K562 (cell line): ENCODE results near the gene RBP3. TPM values are rescaled to one million over a fixed set of nuclear protein-coding genes. Genes with fewer than 3 reads are reported as not detected.

Experiments
- DNMT1 ChIP-seq: fragments of 450-650 bp; IDR thresholded peaks from 2 replicates; pipeline ENCODE4 v1.6.1; 2016; ENCODE audit warnings: antibody characterized with exemption, mild to moderate bottlenecking
- FOSL1 ChIP-seq: fragments of 200-800 bp; sonication (Bioruptor generic); conservative IDR thresholded peaks from 2 replicates; pipeline ENCODE4 v1.6.1; 2016; ENCODE audit warnings: missing genetic modification characterization, missing compliant biosample characterization
- JUN ChIP-seq, 2 experiments: sonication (generic) in 1 of 2; formaldehyde crosslinking in 1 of 2; IDR thresholded peaks; 2 replicates each; pipeline versions ENCODE4 v1.6.1 to v1.8.0; 2012 to 2022; ENCODE audit warnings: borderline replicate concordance in 2 of 2, mild to moderate bottlenecking in 2 of 2, improper control_type of control experiment in 1 of 2, low read depth in 1 of 2, low read length in 1 of 2, missing genetic modification reagents in 1 of 2
- NFE2 ChIP-seq: IDR thresholded peaks from 2 replicates; pipeline ENCODE4 v1.6.1; 2014; ENCODE audit warnings: antibody characterized with exemption, low read depth
- PYGO2 ChIP-seq: fragments of 450-650 bp; IDR thresholded peaks from 2 replicates; pipeline ENCODE4 v1.6.1; 2016; ENCODE audit warnings: mild to moderate bottlenecking, missing genetic modification characterization, moderate library complexity, missing compliant biosample characterization
- polyA plus RNA-seq, 8 experiments: library from polyadenylated mRNA; depleted of rRNA in 4 of 8; stranded (reverse) in 5 of 8; unstranded in 3 of 8; fragments of >200 nt; fragmentation: Nextera tagmentation in 2 of 8; fragmentation: Illumina TruSeq in 1 of 8; extraction: Ambion mirVana in 2 of 8; extraction: Trizol in 1 of 8; gene quantifications; 2 replicates each; pipeline versions ENCODE4 v1.2.1 to v1.2.3, GENCODE V29; 2011 to 2014; ENCODE audit warnings: inconsistent platforms in 1 of 8, missing spikeins in 1 of 8
- total RNA-seq, 7 experiments: library from RNA; depleted of rRNA in 6 of 7; stranded (reverse); fragments of >200 nt in 6 of 7; fragmentation: Illumina TruSeq in 2 of 7; extraction: Trizol in 2 of 7; gene quantifications; 2 replicates each; pipeline versions ENCODE4 v1.2.1 to v1.2.3, GENCODE V29; 2011 to 2021; ENCODE audit warnings: low replicate concordance in 1 of 7
- TF ChIP-seq, protein P1 (sequence below): fragments of 200-800 bp; sonication (Bioruptor generic); IDR thresholded peaks from 2 replicates; pipeline ENCODE4 v1.6.1; 2016; ENCODE audit warnings: missing genetic modification characterization, missing compliant biosample characterization
- TF ChIP-seq, protein P2 (sequence below): fragments of 250-450 bp; sonication (Bioruptor Pico); IDR thresholded peaks from 2 replicates; pipeline ENCODE4 v1.5.0; 2021; ENCODE audit warnings: mild to moderate bottlenecking, moderate library complexity
- TF ChIP-seq, protein P3 (sequence below): sonication (generic); IDR thresholded peaks from 2 replicates; pipeline ENCODE4 v1.6.1; 2016

The RBP3 gene
- total and polyA plus RNA-seq, 9 of the 15 experiments (the other 6 are each of a cell fraction or from before 2014, with no cell fraction given) = not detected

DNA sequence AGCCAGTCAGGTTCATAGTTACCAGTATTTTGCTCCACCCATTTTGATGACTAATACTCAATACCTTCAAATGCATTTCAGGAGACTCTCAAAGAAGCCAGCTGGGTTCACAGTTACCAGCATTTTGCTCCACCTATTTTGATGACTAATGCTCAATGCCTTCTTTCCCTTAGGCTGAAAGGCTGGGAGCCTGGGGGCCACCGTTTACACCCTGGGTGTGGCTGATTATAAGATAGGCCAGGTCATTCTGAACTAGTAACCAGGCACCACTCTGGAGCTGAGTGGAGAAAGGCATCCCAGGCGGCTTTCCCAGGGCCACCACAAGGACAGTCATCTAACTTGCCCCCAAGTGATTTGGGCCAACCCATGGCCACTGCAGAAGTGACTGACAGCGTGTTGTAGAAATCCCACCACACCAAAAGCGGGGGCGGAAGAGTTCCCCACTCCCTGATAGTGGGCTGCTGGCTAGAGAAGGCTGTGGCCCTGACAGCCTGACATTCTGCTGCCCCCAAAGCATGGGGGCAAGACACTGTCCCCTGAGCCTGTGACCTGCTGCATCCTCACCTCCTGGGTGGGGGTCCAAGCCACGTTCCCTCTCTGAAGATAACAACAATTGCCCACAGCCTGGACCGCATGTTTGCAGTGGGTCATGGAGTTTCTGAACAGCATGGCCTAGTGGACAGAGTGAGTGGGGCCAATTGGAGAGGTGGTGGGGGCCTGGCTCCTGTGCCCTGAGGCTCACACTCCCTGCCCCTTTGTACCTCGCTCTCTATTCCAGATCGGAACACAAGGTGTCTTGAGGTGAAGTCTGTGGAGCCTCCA, 58.9 kb downstream of the RBP3 start (continued):
- TF ChIP-seq, protein P1, sequence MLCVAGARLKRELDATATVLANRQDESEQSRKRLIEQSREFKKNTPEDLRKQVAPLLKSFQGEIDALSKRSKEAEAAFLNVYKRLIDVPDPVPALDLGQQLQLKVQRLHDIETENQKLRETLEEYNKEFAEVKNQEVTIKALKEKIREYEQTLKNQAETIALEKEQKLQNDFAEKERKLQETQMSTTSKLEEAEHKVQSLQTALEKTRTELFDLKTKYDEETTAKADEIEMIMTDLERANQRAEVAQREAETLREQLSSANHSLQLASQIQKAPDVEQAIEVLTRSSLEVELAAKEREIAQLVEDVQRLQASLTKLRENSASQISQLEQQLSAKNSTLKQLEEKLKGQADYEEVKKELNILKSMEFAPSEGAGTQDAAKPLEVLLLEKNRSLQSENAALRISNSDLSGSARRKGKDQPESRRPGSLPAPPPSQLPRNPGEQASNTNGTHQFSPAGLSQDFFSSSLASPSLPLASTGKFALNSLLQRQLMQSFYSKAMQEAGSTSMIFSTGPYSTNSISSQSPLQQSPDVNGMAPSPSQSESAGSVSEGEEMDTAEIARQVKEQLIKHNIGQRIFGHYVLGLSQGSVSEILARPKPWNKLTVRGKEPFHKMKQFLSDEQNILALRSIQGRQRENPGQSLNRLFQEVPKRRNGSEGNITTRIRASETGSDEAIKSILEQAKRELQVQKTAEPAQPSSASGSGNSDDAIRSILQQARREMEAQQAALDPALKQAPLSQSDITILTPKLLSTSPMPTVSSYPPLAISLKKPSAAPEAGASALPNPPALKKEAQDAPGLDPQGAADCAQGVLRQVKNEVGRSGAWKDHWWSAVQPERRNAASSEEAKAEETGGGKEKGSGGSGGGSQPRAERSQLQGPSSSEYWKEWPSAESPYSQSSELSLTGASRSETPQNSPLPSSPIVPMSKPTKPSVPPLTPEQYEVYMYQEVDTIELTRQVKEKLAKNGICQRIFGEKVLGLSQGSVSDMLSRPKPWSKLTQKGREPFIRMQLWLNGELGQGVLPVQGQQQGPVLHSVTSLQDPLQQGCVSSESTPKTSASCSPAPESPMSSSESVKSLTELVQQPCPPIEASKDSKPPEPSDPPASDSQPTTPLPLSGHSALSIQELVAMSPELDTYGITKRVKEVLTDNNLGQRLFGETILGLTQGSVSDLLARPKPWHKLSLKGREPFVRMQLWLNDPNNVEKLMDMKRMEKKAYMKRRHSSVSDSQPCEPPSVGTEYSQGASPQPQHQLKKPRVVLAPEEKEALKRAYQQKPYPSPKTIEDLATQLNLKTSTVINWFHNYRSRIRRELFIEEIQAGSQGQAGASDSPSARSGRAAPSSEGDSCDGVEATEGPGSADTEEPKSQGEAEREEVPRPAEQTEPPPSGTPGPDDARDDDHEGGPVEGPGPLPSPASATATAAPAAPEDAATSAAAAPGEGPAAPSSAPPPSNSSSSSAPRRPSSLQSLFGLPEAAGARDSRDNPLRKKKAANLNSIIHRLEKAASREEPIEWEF = no peak
- TF ChIP-seq PYGO2 (tag) (no peak), NFE2 (peak; percentile 73), DNMT1 (no peak), JUN (IDR thresholded peaks at IDR 0.05; ENCODE audit: borderline replicate concordance, low read depth, low read length) (peak; percentile 92), JUN (CRISPR knock-in tag; IDR thresholded peaks at IDR 0.05; ENCODE audit: borderline replicate concordance) (no peak), FOSL1 (tag) (peak; percentile 97)
- TF ChIP-seq, protein P2, sequence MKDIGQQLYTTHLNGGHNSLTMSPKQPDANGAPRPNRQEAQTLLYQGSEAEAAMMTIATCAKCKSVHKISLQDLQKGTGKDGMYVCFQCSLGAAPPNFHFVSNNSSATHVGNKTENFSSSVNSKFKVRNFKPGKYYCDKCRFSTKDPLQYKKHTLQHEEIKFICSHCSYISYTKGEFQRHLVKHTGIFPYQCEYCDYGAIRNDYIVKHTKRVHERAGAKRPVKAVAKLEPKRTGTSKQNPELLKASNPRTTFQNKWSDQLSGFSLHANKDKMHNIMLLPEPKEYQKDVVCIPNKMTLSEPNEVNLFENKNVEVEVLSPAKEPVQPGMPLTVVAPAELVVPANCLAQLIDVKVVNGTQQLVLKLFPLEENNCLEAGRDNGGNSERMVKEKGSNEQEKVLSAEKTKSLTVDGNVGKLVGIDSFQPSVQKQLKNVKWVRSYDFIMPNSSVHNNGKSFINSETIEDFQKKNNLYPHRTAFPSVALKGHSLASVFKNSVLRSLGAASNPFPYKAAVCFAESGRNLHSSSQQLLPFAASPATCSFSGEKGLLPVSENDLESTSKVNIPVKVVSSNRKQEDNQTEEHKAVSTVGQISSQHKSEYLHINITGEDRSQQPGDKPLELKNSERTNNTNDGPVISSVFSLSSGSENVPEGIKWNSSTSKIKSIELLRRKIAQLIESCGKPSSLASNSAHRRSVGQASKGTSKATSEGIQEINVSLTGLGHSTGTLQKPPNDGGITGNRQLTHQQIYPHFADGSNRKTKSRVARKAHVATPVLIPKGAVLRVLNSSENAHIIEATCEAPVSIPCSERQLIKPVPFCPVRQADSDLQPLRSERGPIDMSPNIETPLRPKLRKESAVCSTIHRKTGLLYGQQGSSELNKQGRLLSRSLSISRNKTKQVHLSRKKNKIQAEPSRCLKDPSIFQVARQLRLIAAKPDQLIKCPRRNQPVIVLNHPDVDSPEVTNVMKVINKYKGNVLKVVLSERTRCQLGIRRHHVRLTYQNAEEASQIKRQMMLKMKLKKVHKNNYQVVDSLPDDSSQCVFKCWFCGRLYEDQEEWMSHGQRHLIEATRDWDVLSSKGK (CRISPR knock-in tag) = no peak
- TF ChIP-seq, protein P3, sequence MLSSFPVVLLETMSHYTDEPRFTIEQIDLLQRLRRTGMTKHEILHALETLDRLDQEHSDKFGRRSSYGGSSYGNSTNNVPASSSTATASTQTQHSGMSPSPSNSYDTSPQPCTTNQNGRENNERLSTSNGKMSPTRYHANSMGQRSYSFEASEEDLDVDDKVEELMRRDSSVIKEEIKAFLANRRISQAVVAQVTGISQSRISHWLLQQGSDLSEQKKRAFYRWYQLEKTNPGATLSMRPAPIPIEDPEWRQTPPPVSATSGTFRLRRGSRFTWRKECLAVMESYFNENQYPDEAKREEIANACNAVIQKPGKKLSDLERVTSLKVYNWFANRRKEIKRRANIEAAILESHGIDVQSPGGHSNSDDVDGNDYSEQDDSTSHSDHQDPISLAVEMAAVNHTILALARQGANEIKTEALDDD = peak; percentile 100
